Glutamatergic neuron (in vitro differentiated cells): ENCODE data around the gene PRC1. TPM values are rescaled to one million over a fixed set of nuclear protein-coding genes. Genes with fewer than 3 reads are reported as not detected.

Source experiments
- DNase-seq: peaks from one replicate; pipeline ENCODE4 v3.0.0; 2022
- H3K27ac Mint-ChIP-seq: one replicate; pipeline ENCODE4 v1.8.0; 2020; ENCODE audit warnings: mild to moderate bottlenecking, mixed read lengths, inconsistent platforms; ENCODE audit not compliant: unreplicated experiment
- H3K27me3 Mint-ChIP-seq: one replicate; pipeline ENCODE4 v1.8.0; 2020; ENCODE audit warnings: mild to moderate bottlenecking, moderate library complexity, mixed read lengths, inconsistent platforms; ENCODE audit not compliant: unreplicated experiment
- H3K36me3 Mint-ChIP-seq: one replicate; pipeline ENCODE4 v1.8.0; 2020; ENCODE audit warnings: mild to moderate bottlenecking, mixed read lengths, inconsistent platforms; ENCODE audit not compliant: unreplicated experiment
- H3K4me1 Mint-ChIP-seq: one replicate; pipeline ENCODE4 v1.8.0; 2020; ENCODE audit warnings: mild to moderate bottlenecking, low read depth, mixed read lengths, inconsistent platforms; ENCODE audit not compliant: unreplicated experiment
- H3K4me3 Mint-ChIP-seq: one replicate; pipeline ENCODE4 v1.8.0; 2020; ENCODE audit warnings: mild to moderate bottlenecking, mixed read lengths, inconsistent platforms; ENCODE audit not compliant: unreplicated experiment
- H3K9me3 Mint-ChIP-seq: one replicate; pipeline ENCODE4 v1.8.0; 2020; ENCODE audit warnings: mild to moderate bottlenecking, moderate library complexity, mixed read lengths, inconsistent platforms; ENCODE audit not compliant: unreplicated experiment
- CTCF ChIP-seq: fragments of 200-600 bp; sonication (generic); IDR thresholded peaks from one replicate; pipeline ENCODE4 v1.5.0; 2021; ENCODE audit not compliant: partially characterized antibody, unreplicated experiment
- total RNA-seq: library from RNA; stranded (reverse); fragmentation: NEBNext Ultra II Directional; extraction: Animal tissue kit (Norgen Biotek cat#: 25700); gene quantifications from one replicate; pipeline ENCODE4 v1.2.1, GENCODE V29; 2021; ENCODE audit not compliant: unreplicated experiment

Gene PRC1
- total RNA-seq, 1 donor from 2014 or later = 42.5 TPM

GRCh38 chr15:90990446-90990845 is 3.9 kb downstream of the PRC1 start:
- no peak overlapping the region for H3K4me3 Mint-ChIP-seq
- no peak for TF ChIP-seq CTCF
- no peak overlapping the region for H3K27ac Mint-ChIP-seq
- peaks cover 6% of the 10 kb centered on the region for H3K27me3 Mint-ChIP-seq
- H3K4me1 Mint-ChIP-seq = peaks cover 4% of the 10 kb centered on the region
- no peaks in the 10 kb centered on the region for H3K36me3 Mint-ChIP-seq
- DNase-seq = no peak
- peaks cover 8% of the 10 kb centered on the region for H3K9me3 Mint-ChIP-seq

DNA sequence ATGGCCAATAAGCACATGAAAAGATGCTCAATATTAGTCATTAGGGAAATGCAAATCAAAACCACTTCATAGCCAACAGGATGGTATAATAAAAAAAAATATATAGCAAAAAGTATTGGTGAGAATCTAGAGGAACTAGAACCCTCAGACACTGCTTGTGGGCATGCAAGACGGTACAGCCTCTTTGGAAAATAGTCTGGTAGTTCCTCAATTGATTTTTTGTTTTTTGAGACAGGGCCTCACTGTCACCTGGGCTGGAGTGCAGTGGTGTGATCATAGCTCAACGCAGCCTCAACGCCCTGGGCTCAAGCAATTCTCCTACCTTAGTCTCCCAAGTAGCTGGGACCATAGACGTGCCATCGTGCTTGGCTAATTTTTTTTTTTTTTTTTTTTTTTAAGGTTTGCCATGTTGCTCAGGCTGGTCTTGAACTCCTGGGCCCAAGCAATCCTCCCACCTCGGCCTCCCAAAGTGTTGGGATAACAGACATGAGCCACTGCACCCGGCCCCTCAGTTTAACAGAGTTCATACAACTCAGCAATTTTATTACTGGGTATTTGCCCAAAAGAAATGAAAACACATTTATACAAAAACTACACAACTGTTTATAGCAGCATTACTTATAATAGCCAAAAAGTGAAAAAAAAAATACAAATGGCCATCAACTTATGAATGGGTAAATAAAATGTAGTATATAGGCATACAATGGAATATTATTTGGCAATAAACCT is 5.1 kb downstream of the PRC1 start:
- H3K4me3 Mint-ChIP-seq = no peak overlapping the region
- DNase-seq = no peak
- no peaks in the 10 kb centered on the region for H3K36me3 Mint-ChIP-seq
- H3K4me1 Mint-ChIP-seq = no peaks in the 10 kb centered on the region
- no peak for TF ChIP-seq CTCF
- H3K27me3 Mint-ChIP-seq = peaks cover 2% of the 10 kb centered on the region
- no peak overlapping the region for H3K27ac Mint-ChIP-seq
- peaks cover 10% of the 10 kb centered on the region for H3K9me3 Mint-ChIP-seq

DNA sequence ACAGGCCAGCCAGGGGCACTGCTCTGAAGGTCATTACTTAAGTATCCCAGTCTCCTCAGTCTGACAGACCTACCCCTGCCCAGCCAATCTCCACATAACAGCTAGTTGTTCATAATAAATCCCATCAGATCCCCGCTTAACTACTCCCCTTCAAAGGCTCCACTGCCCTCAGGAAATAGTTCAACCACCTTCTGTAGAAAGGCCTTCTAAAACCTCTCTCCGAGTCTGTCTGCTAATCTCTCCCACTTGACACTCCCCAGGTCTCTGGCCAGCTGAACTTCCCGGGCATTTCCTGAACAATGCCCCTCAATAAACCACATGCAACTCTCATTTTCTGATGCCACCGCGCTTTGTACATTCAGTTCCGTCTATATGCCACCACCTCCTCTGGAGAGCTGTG is 6.0 kb downstream of the PRC1 start:
- no peak for TF ChIP-seq CTCF
- Mint-ChIP-seq H3K4me1 (no peaks in the 10 kb centered on the region), H3K36me3 (no peaks in the 10 kb centered on the region), H3K4me3 (no peak overlapping the region), H3K27me3 (peaks cover 2% of the 10 kb centered on the region), H3K27ac (no peak overlapping the region), H3K9me3 (peaks cover 5% of the 10 kb centered on the region)
- DNase-seq = no peak

GRCh38 chr15:90987561-90988141 is 6.7 kb downstream of the PRC1 start:
- no peaks in the 10 kb centered on the region for H3K36me3 Mint-ChIP-seq
- no peak overlapping the region for H3K27ac Mint-ChIP-seq
- H3K4me1 Mint-ChIP-seq = no peaks in the 10 kb centered on the region
- no peak overlapping the region for H3K4me3 Mint-ChIP-seq
- DNase-seq = no peak
- H3K27me3 Mint-ChIP-seq = peaks cover 2% of the 10 kb centered on the region
- H3K9me3 Mint-ChIP-seq = peaks cover 3% of the 10 kb centered on the region
- TF ChIP-seq CTCF = no peak

- Mint-ChIP-seq H3K27ac (no peak overlapping the region), H3K4me3 (no peak overlapping the region), H3K27me3 (peaks cover 2% of the 10 kb centered on the region), H3K36me3 (no peaks in the 10 kb centered on the region), H3K4me1 (no peaks in the 10 kb centered on the region), H3K9me3 (peaks cover 1% of the 10 kb centered on the region)
- no peak for DNase-seq
- TF ChIP-seq CTCF = no peak
Measured at GRCh38 chr15:90986790-90987507, 7.4 kb downstream of the PRC1 start.
